A673 (cell line): ENCODE measurements around the gene MLST8. TPM values are rescaled to one million over a fixed set of nuclear protein-coding genes. Genes with fewer than 3 reads are reported as not detected.
"Not testable (repeated sequence)": the region's sequence is repeated elsewhere in the genome, so short reads cannot be mapped to it uniquely, and the experiment has no call there.

Experiments used
- BruUV-seq: library from RNA; stranded (reverse); fragments of 400-500 nt; replicated peaks from 2 replicates; lab custom pipeline; 2021; lab: Mats Ljungman, UMichigan
- CTCF ChIA-PET: fragments of 300-600 bp; sonication (Branson Sonifier 250); formaldehyde crosslinking; loops from one replicate; lab custom pipeline; 2022; ENCODE audit warnings: antibody characterized with exemption; lab: Charles Lee
- POLR2A ChIA-PET: fragments of 300-600 bp; sonication (Branson Sonifier 250); formaldehyde crosslinking; loops from one replicate; lab custom pipeline; 2022; ENCODE audit warnings: antibody characterized with exemption; ENCODE audit not compliant: low non-redundant PET; lab: Charles Lee
- DNase-seq: peaks from one replicate; pipeline ENCODE4 v3.0.0-alpha.2; 2015; ENCODE audit warnings: low spot score
- H3K27ac ChIP-seq: fragments of 200-600 bp; sonication (generic); 2 replicates; pipeline ENCODE4 v1.5.1; 2016; ENCODE audit warnings: mixed run types, low read depth, mild to moderate bottlenecking, mixed read lengths, antibody characterized with exemption, low read length; ENCODE audit not compliant: poor library complexity, severe bottlenecking
- H3K27me3 ChIP-seq: fragments of 200-600 bp; sonication (generic); replicated peaks from 2 replicates; pipeline ENCODE4 v1.6.1; 2017; ENCODE audit warnings: mixed run types, low read depth, mild to moderate bottlenecking, mixed read lengths, antibody characterized with exemption, low read length; ENCODE audit not compliant: insufficient read depth, poor library complexity
- H3K36me3 ChIP-seq: fragments of 200-600 bp; sonication (generic); 2 replicates; pipeline ENCODE4 v1.6.1; 2016; ENCODE audit warnings: mixed run types, mild to moderate bottlenecking, mixed read lengths, antibody characterized with exemption, low read length; ENCODE audit not compliant: insufficient read depth, poor library complexity, severe bottlenecking
- H3K4me1 ChIP-seq: fragments of 200-600 bp; sonication (generic); 2 replicates; pipeline ENCODE4 v1.6.1; 2017; ENCODE audit warnings: mixed run types, mild to moderate bottlenecking, mixed read lengths, antibody characterized with exemption, low read length; ENCODE audit not compliant: insufficient read depth, poor library complexity, severe bottlenecking
- H3K4me3 ChIP-seq: fragments of 200-600 bp; sonication (generic); 2 replicates; pipeline ENCODE4 v1.5.1; 2016; ENCODE audit warnings: low read depth, mixed run types, mild to moderate bottlenecking, mixed read lengths, low read length; ENCODE audit not compliant: poor library complexity, severe bottlenecking
- H3K9me3 ChIP-seq: fragments of 200-600 bp; sonication (generic); 2 replicates; pipeline ENCODE4 v1.6.1; 2016; ENCODE audit warnings: mixed run types, low read depth, mild to moderate bottlenecking, mixed read lengths, antibody characterized with exemption, low read length; ENCODE audit not compliant: poor library complexity, severe bottlenecking
- CTCF ChIP-seq: fragments of 300-800, 200-600 bp; sonication (generic); conservative IDR thresholded peaks from 2 replicates; pipeline ENCODE4 v1.5.1; 2017; ENCODE audit warnings: low read depth, mild to moderate bottlenecking, antibody characterized with exemption, low read length, moderate library complexity, mixed read lengths
- EZH2 ChIP-seq: fragments of 200-600 bp; sonication (generic); IDR thresholded peaks from 2 replicates; pipeline ENCODE4 v1.6.1; 2017; ENCODE audit warnings: borderline replicate concordance, low read depth, mild to moderate bottlenecking, mixed read lengths, antibody characterized with exemption, low read length; ENCODE audit not compliant: poor library complexity, severe bottlenecking
- intact Hi-C: fragments of 100-400 bp; cut with micrococcal nuclease; formaldehyde crosslinking; loops from one replicate; pipeline ENCODE4 v1.10.0; 2022; ENCODE audit not compliant: unreplicated experiment
- total RNA-seq: library from RNA; stranded (reverse); gene quantifications from 2 replicates; pipeline ENCODE4 v1.2.3, GENCODE V29; 2021

Gene MLST8
- total RNA-seq, 1 experiment from 2014 or later, result 58.3 TPM

GRCh38 chr16:2256531-2257140, 51.4 kb downstream of the MLST8 start:
- CTCF ChIA-PET, result interaction anchor here (0.6 kb wide), 1 partner anchor 535 kb away, joined by 5 read pairs; no protein-coding TSS in a partner anchor
- peaks cover 88% of the 10 kb centered on the region for H3K36me3 ChIP-seq
- no TSS peak for BruUV-seq
- no peaks in the 10 kb centered on the region for H3K9me3 ChIP-seq
- no peak overlapping the region for H3K4me3 ChIP-seq
- no peak for TF ChIP-seq EZH2
- TF ChIP-seq CTCF, result no peak
- DNase-seq, result no peak
- no peak overlapping the region for H3K27ac ChIP-seq
- no peaks in the 10 kb centered on the region for H3K27me3 ChIP-seq
- intact Hi-C loops, result no loop called here
- POLR2A ChIA-PET, result no interaction called here
- peaks cover 5% of the 10 kb centered on the region for H3K4me1 ChIP-seq

- POLR2A ChIA-PET, result no interaction called here
- no TSS peak for BruUV-seq
- TF ChIP-seq EZH2, result no peak
- TF ChIP-seq CTCF, result no peak
These were observed 52.5 kb downstream of the MLST8 start for GRCh38 chr16:2257726-2258125.

GRCh38 chr16:2258530-2258929, 53.3 kb downstream of the MLST8 start:
- BruUV-seq, CTCF ChIA-PET, intact Hi-C loops: not testable (repeated sequence)

More at GRCh38 chr16:2257726-2258125, 52.5 kb downstream of the MLST8 start:
- Histone ChIP-seq H3K4me3 (no peak overlapping the region), H3K27ac (no peak overlapping the region), H3K27me3 (no peaks in the 10 kb centered on the region), H3K36me3 (peaks cover 93% of the 10 kb centered on the region), H3K4me1 (no peaks in the 10 kb centered on the region), H3K9me3 (no peaks in the 10 kb centered on the region)
- intact Hi-C loops, result no loop called here
- DNase-seq, result no peak
- CTCF ChIA-PET, result no interaction called here

More at GRCh38 chr16:2258530-2258929, 53.3 kb downstream of the MLST8 start:
- H3K4me1 ChIP-seq, DNase-seq, H3K27ac ChIP-seq, H3K4me3 ChIP-seq, POLR2A ChIA-PET, H3K9me3 ChIP-seq, H3K27me3 ChIP-seq: not testable (repeated sequence)
- H3K36me3 ChIP-seq, result peaks cover 99% of the 10 kb centered on the region

Other genes starting within 250 kb of the MLST8 start
- 178 and 210 TPM in 2 replicates for gene NDUFB10, start 245.9 kb upstream of the MLST8 start, total RNA-seq
- gene RPS2, start 240.6 kb upstream of the MLST8 start, total RNA-seq, result 3,326 and 3,385 TPM in 2 replicates
- gene RNF151, start 238.6 kb upstream of the MLST8 start, total RNA-seq, result not detected in 2 replicates
- 58.4 and 64.1 TPM in 2 replicates for gene TBL3, start 233.4 kb upstream of the MLST8 start, total RNA-seq
- 0.90 and 1.2 TPM in 2 replicates for gene NOXO1, start 224.0 kb upstream of the MLST8 start, total RNA-seq
- 26.2 and 27.4 TPM in 2 replicates for gene GFER, start 221.3 kb upstream of the MLST8 start, total RNA-seq
- 1.4 and 2.3 TPM in 2 replicates for gene SYNGR3, start 215.5 kb upstream of the MLST8 start, total RNA-seq
- 68.0 and 75.8 TPM in 2 replicates for gene ZNF598, start 195.6 kb upstream of the MLST8 start, total RNA-seq
- 96.5 and 105 TPM in 2 replicates for gene NPW, start 185.7 kb upstream of the MLST8 start, total RNA-seq
- 19.5 and 26.4 TPM in 2 replicates for gene NHERF2, start 178.6 kb upstream of the MLST8 start, total RNA-seq
- 51.6 and 65.4 TPM in 2 replicates for gene NTHL1, start 157.6 kb upstream of the MLST8 start, total RNA-seq
- gene TSC2, start 157.5 kb upstream of the MLST8 start, total RNA-seq, result 125 and 155 TPM in 2 replicates
- gene PKD1, start 69.6 kb upstream of the MLST8 start, total RNA-seq, result 121 and 141 TPM in 2 replicates
- 0.49 and 1.7 TPM in 2 replicates for gene RAB26, start 56.8 kb upstream of the MLST8 start, total RNA-seq
- gene TRAF7, start 49.7 kb upstream of the MLST8 start, total RNA-seq, result 96.7 and 97.4 TPM in 2 replicates
- 1.1 and 3.8 TPM in 2 replicates for gene CASKIN1, start 8.8 kb upstream of the MLST8 start, total RNA-seq
- gene BRICD5, start 5.4 kb downstream of the MLST8 start, total RNA-seq, result 16.0 and 18.6 TPM in 2 replicates
- 26.5 TPM in 2 replicates for gene PGP, start 9.4 kb downstream of the MLST8 start, total RNA-seq
- gene E4F1, start 18.1 kb downstream of the MLST8 start, total RNA-seq, result 36.0 and 41.6 TPM in 2 replicates
- 2.7 and 3.1 TPM in 2 replicates for gene DNASE1L2, start 31.0 kb downstream of the MLST8 start, total RNA-seq
- gene ECI1, start 46.1 kb downstream of the MLST8 start, total RNA-seq, result 55.3 and 83.6 TPM in 2 replicates
- gene RNPS1, start 62.7 kb downstream of the MLST8 start, total RNA-seq, result 345 and 365 TPM in 2 replicates
- 9.0 and 13.7 TPM in 2 replicates for gene ABCA3, start 135.3 kb downstream of the MLST8 start, total RNA-seq
- 71.7 and 76.1 TPM in 2 replicates for gene CCNF, start 224.0 kb downstream of the MLST8 start, total RNA-seq